ENCODE measurements around the gene RHEB. TPM values are rescaled to one million over a fixed set of nuclear protein-coding genes. Genes with fewer than 3 reads are reported as not detected.

Gene RHEB
- total and polyA plus RNA-seq, 2 of the 13 experiments (the other 11 are each of a cell fraction or from before 2014, with no cell fraction given), result 55.0 to 77.6 TPM

DNA sequence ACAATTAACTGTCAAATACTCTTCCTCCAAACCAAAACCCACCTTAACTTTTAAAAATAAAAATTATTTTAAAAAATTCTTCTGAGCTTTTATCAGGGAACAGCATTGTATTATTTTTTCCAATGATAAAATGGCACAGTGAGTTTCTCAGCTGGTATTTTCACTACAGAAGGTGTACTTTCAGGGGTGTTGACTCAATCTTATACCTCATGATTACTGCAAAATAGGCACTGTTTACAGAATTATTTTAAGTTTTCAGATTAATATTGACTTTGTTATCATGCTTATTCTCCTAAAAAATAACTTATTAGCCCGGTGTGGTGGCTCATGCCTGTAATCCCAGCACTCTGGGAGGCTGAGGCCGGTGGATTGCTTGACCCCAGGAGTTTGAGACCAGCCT is 24.3 kb downstream of the RHEB start:
- WGBS (ENCODE audit: low lambda C conversion rate), result 86% methylated on average over 2 of the region's 2 CpGs
- ATAC-seq (no peak), DNase-seq (ENCODE audit: low spot score) (no peak), FAIRE-seq (no peak)
- intact Hi-C loops (cut with micrococcal nuclease; ENCODE audit: unreplicated experiment) (no loop called here), in situ Hi-C loops (cut with HindIII; ENCODE audit: extremely low pct_ligation_motif_present, low pct_unique_long_range_greater_than_20kb) (no loop called here)
- H4K20me1 ChIP-seq (ENCODE audit: insufficient read depth, low read length), result peaks cover 78% of the 10 kb centered on the region
- peak overlapping the region; percentile 30; the same call in 1 of the 2 replicates for H3K4me2 ChIP-seq (ENCODE audit: low read depth, low read length)
- peaks cover 2 to 5% of the 10 kb centered on the region in 2 experiments; a peak in 1 of 5 replicates for H3K36me3 ChIP-seq (replicated peaks in 1 of 2; ENCODE audit: control insufficient read depth in 1 of 2, insufficient read depth in 2 of 2, low read length in 2 of 2)
- H3K27ac ChIP-seq (ENCODE audit: extremely low read length, insufficient read depth, low read length), result no peak overlapping the region
- no peak overlapping the region for H2AFZ ChIP-seq (ENCODE audit: low read length)
- peaks cover 57% of the 10 kb centered on the region for H3K4me1 ChIP-seq (ENCODE audit: insufficient read depth, low read length)
- H3K9me3 ChIP-seq (ENCODE audit: low read length), result no peaks in the 10 kb centered on the region
- POLR2A ChIA-PET, result interaction anchor here (1.3 kb wide), 1 partner anchor 8 kb away, joined by 3 read pairs; no protein-coding TSS in a partner anchor
- H3K9ac ChIP-seq (ENCODE audit: insufficient read depth, low read depth, low read length), result no peak overlapping the region
- H3K4me3 ChIP-seq (replicated peaks in 1 of 3; ENCODE audit: insufficient read depth in 1 of 3, low read depth in 2 of 3, low read length in 3 of 3), result no peak overlapping the region
- TF ChIP-seq ZMYM4 (CRISPR knock-in tag; IDR thresholded peaks at IDR 0.05) (no peak), REPIN1 (CRISPR knock-in tag; IDR thresholded peaks at IDR 0.05; ENCODE audit: borderline replicate concordance, low read depth) (no peak), REST (IDR thresholded peaks at IDR 0.05; ENCODE audit: borderline replicate concordance in 1 of 2, low read depth in 1 of 2, low read length in 2 of 2) (no peak), ZNF580 (CRISPR knock-in tag; IDR thresholded peaks at IDR 0.05; ENCODE audit: borderline replicate concordance, low read depth) (no peak)
- CTCF ChIA-PET (ENCODE audit: low intra/inter-chr PET ratio, low total read pairs), result no interaction called here
- H3K79me2 ChIP-seq (ENCODE audit: insufficient read depth, low read length), result peaks cover 84% of the 10 kb centered on the region
- no TSS peak for BruUV-seq (replicated peaks)
- no peaks in the 10 kb centered on the region for H3K27me3 ChIP-seq (ENCODE audit: control insufficient read depth in 1 of 2, insufficient read depth in 2 of 2, low read length in 2 of 2)

All from HepG2 (cell line).